IMR-90 (cell line): ENCODE data around the gene IQCM.

Experiments
- CEBPB ChIP-seq: IDR thresholded peaks from 2 replicates; pipeline ENCODE4 v1.6.1; 2012; ENCODE audit warnings: low read depth, low read length, improper control_type of control experiment
- CTCF ChIP-seq: conservative IDR thresholded peaks from 2 replicates; pipeline ENCODE4 v1.5.1; 2012; ENCODE audit warnings: mild to moderate bottlenecking, low read depth, low read length, improper control_type of control experiment
- ELK1 ChIP-seq: fragments of 150-350 bp; IDR thresholded peaks from 2 replicates; pipeline ENCODE4 v1.6.1; 2016; ENCODE audit warnings: low read depth, mild to moderate bottlenecking, low read length, moderate library complexity, borderline replicate concordance
- NFE2L2 ChIP-seq: fragments of 150-350 bp; IDR thresholded peaks from 2 replicates; pipeline ENCODE4 v1.6.1; 2016; ENCODE audit warnings: low read depth, mild to moderate bottlenecking, low read length
- POLR2A ChIP-seq: IDR thresholded peaks from 2 replicates; pipeline ENCODE4 v1.6.1; 2012; ENCODE audit warnings: mild to moderate bottlenecking, low read depth, low read length
- RFX5 ChIP-seq: IDR thresholded peaks from 2 replicates; pipeline ENCODE4 v1.8.0; 2012; ENCODE audit warnings: low read depth, mild to moderate bottlenecking, low read length, moderate library complexity

- TF ChIP-seq NFE2L2 = no peak
- TF ChIP-seq RFX5 = no peak
- peak; percentile 78 for TF ChIP-seq CEBPB
- TF ChIP-seq POLR2A = no peak
- no peak for TF ChIP-seq CTCF
- TF ChIP-seq ELK1 = no peak
Observed at GRCh38 chr4:149465955-149466354, 349.7 kb downstream of the IQCM start.
